Hepatocyte (in vitro differentiated cells): ENCODE results near the gene DDO.

Experiments used
- CTCF ChIP-seq: fragments of 200-600 bp; sonication (generic); IDR thresholded peaks from 2 replicates; pipeline ENCODE4 v1.5.1; 2016; ENCODE audit warnings: antibody characterized with exemption, mild to moderate bottlenecking; ENCODE audit not compliant: poor library complexity
- EZH2phosphoT487 ChIP-seq: fragments of 200-600 bp; sonication (generic); IDR thresholded peaks from one replicate; pipeline ENCODE4 v1.6.1; 2018; ENCODE audit warnings: antibody characterized with exemption, mild to moderate bottlenecking, low read depth, moderate library complexity; ENCODE audit not compliant: unreplicated experiment, severe bottlenecking

- TF ChIP-seq EZH2phosphoT487 = no peak
- no peak for TF ChIP-seq CTCF
These were observed 7.1 kb upstream of the DDO start for GRCh38 chr6:110422444-110422822.
